IMR-90 (cell line): ENCODE results near the gene PLD6.

Experiments
- CEBPB ChIP-seq: IDR thresholded peaks from 2 replicates; pipeline ENCODE4 v1.6.1; 2012; ENCODE audit warnings: low read depth, low read length, improper control_type of control experiment
- MAFK ChIP-seq: IDR thresholded peaks from 2 replicates; pipeline ENCODE4 v1.6.1; 2012; ENCODE audit warnings: low read depth, low read length, improper control_type of control experiment
- MAZ ChIP-seq: IDR thresholded peaks from 2 replicates; pipeline ENCODE4 v1.6.1; 2012; ENCODE audit warnings: low read depth, mild to moderate bottlenecking, low read length, improper control_type of control experiment, moderate library complexity, borderline replicate concordance
- MXI1 ChIP-seq: IDR thresholded peaks from 2 replicates; pipeline ENCODE4 v1.6.1; 2012; ENCODE audit warnings: low read depth, mild to moderate bottlenecking, low read length, moderate library complexity, borderline replicate concordance
- POLR2A ChIP-seq: IDR thresholded peaks from 2 replicates; pipeline ENCODE4 v1.6.1; 2012; ENCODE audit warnings: mild to moderate bottlenecking, low read depth, low read length
- RCOR1 ChIP-seq: IDR thresholded peaks from 2 replicates; pipeline ENCODE4 v1.6.1; 2012; ENCODE audit warnings: mild to moderate bottlenecking, low read length, improper control_type of control experiment; ENCODE audit not compliant: insufficient replicate concordance
- RFX5 ChIP-seq: IDR thresholded peaks from 2 replicates; pipeline ENCODE4 v1.8.0; 2012; ENCODE audit warnings: low read depth, mild to moderate bottlenecking, low read length, moderate library complexity
- SMC3 ChIP-seq: fragments of 150-350 bp; IDR thresholded peaks from 2 replicates; pipeline ENCODE4 v1.6.1; 2016; ENCODE audit warnings: low read depth, mild to moderate bottlenecking, antibody characterized with exemption, low read length, moderate library complexity
- TF ChIP-seq, protein P1 (sequence below): conservative IDR thresholded peaks from 2 replicates; pipeline ENCODE4 v1.5.1; 2012; ENCODE audit warnings: mild to moderate bottlenecking, low read depth, low read length, improper control_type of control experiment
- TF ChIP-seq, protein P2 (sequence below): fragments of 150-350 bp; IDR thresholded peaks from 2 replicates; pipeline ENCODE4 v1.6.1; 2016; ENCODE audit warnings: low read depth, mild to moderate bottlenecking, low read length, moderate library complexity, borderline replicate concordance
- TF ChIP-seq, protein P3 (sequence below): fragments of 150-350 bp; IDR thresholded peaks from 2 replicates; pipeline ENCODE4 v1.6.1; 2017; ENCODE audit warnings: mild to moderate bottlenecking, antibody characterized with exemption, low read length, low read depth

DNA sequence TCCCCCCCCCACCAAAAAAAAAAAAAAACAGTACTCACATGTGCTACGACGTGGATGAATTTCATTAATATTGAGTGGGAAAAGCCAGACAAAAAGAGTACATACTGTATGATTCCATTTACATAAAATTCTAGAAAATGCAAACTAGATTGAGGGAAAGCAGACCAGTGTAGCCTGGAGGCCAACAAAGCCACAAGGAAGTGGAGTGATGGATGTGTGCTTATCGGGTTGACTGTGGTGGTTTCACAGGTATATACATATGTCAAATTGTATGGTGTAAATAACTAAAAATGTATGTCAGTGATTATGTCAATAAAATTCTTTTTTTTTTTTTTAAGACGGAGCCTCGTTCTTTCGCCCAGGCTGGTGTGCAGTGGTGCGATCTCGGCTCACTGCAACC, 1.9 kb upstream of the PLD6 start:
- TF ChIP-seq POLR2A (no peak), CEBPB (no peak), MAZ (no peak), SMC3 (no peak), MAFK (no peak), MXI1 (no peak), RCOR1 (no peak), RFX5 (no peak)
- TF ChIP-seq, protein P1, sequence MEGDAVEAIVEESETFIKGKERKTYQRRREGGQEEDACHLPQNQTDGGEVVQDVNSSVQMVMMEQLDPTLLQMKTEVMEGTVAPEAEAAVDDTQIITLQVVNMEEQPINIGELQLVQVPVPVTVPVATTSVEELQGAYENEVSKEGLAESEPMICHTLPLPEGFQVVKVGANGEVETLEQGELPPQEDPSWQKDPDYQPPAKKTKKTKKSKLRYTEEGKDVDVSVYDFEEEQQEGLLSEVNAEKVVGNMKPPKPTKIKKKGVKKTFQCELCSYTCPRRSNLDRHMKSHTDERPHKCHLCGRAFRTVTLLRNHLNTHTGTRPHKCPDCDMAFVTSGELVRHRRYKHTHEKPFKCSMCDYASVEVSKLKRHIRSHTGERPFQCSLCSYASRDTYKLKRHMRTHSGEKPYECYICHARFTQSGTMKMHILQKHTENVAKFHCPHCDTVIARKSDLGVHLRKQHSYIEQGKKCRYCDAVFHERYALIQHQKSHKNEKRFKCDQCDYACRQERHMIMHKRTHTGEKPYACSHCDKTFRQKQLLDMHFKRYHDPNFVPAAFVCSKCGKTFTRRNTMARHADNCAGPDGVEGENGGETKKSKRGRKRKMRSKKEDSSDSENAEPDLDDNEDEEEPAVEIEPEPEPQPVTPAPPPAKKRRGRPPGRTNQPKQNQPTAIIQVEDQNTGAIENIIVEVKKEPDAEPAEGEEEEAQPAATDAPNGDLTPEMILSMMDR: no peak
- TF ChIP-seq, protein P2, sequence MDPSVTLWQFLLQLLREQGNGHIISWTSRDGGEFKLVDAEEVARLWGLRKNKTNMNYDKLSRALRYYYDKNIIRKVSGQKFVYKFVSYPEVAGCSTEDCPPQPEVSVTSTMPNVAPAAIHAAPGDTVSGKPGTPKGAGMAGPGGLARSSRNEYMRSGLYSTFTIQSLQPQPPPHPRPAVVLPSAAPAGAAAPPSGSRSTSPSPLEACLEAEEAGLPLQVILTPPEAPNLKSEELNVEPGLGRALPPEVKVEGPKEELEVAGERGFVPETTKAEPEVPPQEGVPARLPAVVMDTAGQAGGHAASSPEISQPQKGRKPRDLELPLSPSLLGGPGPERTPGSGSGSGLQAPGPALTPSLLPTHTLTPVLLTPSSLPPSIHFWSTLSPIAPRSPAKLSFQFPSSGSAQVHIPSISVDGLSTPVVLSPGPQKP: no peak
- TF ChIP-seq, protein P3, sequence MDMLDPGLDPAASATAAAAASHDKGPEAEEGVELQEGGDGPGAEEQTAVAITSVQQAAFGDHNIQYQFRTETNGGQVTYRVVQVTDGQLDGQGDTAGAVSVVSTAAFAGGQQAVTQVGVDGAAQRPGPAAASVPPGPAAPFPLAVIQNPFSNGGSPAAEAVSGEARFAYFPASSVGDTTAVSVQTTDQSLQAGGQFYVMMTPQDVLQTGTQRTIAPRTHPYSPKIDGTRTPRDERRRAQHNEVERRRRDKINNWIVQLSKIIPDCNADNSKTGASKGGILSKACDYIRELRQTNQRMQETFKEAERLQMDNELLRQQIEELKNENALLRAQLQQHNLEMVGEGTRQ: no peak
